Dendritic cell treated with granulocyte-macrophage colony-stimulating factor and Interleukin-4, amounts not matched to agents 40 ng/mL and 50 ng/mL, for 4 days (primary cell): ENCODE results near the gene RAMP3.

ENCODE experiments used
- H3K27ac Mint-ChIP-seq: one replicate; pipeline ENCODE4 v1.8.0; 2022; ENCODE audit warnings: mild to moderate bottlenecking, mixed read lengths
- H3K27me3 Mint-ChIP-seq: one replicate; pipeline ENCODE4 v1.8.0; 2022; ENCODE audit warnings: mild to moderate bottlenecking, mixed read lengths
- H3K36me3 Mint-ChIP-seq: one replicate; pipeline ENCODE4 v1.8.0; 2022; ENCODE audit warnings: low read depth, mixed read lengths
- H3K4me1 Mint-ChIP-seq: one replicate; pipeline ENCODE4 v1.8.0; 2022; ENCODE audit warnings: low read depth, mixed read lengths
- H3K4me3 Mint-ChIP-seq: one replicate; pipeline ENCODE4 v1.8.0; 2022; ENCODE audit warnings: mild to moderate bottlenecking, moderate library complexity, mixed read lengths
- H3K9me3 Mint-ChIP-seq: one replicate; pipeline ENCODE4 v1.8.0; 2022; ENCODE audit warnings: mixed read lengths
- intact Hi-C: fragments of 100-400 bp; cut with micrococcal nuclease; formaldehyde crosslinking; loops from one replicate; pipeline ENCODE4 v1.15.0; 2022

The RAMP3 gene

GRCh38 chr7:45171946-45172345 lies 14.4 kb downstream of the RAMP3 start:
- no peaks in the 10 kb centered on the region for H3K36me3 Mint-ChIP-seq
- peaks cover 3% of the 10 kb centered on the region for H3K27me3 Mint-ChIP-seq
- no peaks in the 10 kb centered on the region for H3K4me1 Mint-ChIP-seq
- H3K4me3 Mint-ChIP-seq, result no peak overlapping the region
- no peak overlapping the region for H3K27ac Mint-ChIP-seq
- intact Hi-C loops, result no loop called here
- no peaks in the 10 kb centered on the region for H3K9me3 Mint-ChIP-seq

- Mint-ChIP-seq H3K9me3 (no peaks in the 10 kb centered on the region), H3K27ac (no peak overlapping the region), H3K4me1 (no peaks in the 10 kb centered on the region), H3K4me3 (no peak overlapping the region), H3K27me3 (peaks cover 1% of the 10 kb centered on the region), H3K36me3 (no peaks in the 10 kb centered on the region)
- intact Hi-C loops, result no loop called here
Measured at GRCh38 chr7:45173596-45174327, 16.2 kb downstream of the RAMP3 start.

GRCh38 chr7:45174328-45174610 lies 16.7 kb downstream of the RAMP3 start:
- intact Hi-C loops, result no loop called here
- no peaks in the 10 kb centered on the region for H3K9me3 Mint-ChIP-seq
- no peaks in the 10 kb centered on the region for H3K4me1 Mint-ChIP-seq
- H3K27ac Mint-ChIP-seq, result no peak overlapping the region
- peaks cover 1% of the 10 kb centered on the region for H3K27me3 Mint-ChIP-seq
- no peak overlapping the region for H3K4me3 Mint-ChIP-seq
- H3K36me3 Mint-ChIP-seq, result no peaks in the 10 kb centered on the region

GRCh38 chr7:45174966-45175765 lies 17.6 kb downstream of the RAMP3 start:
- Mint-ChIP-seq H3K27ac (no peak overlapping the region), H3K27me3 (no peaks in the 10 kb centered on the region), H3K36me3 (no peaks in the 10 kb centered on the region), H3K4me1 (no peaks in the 10 kb centered on the region), H3K4me3 (no peak overlapping the region), H3K9me3 (no peaks in the 10 kb centered on the region)
- intact Hi-C loops, result no loop called here

- H3K27ac Mint-ChIP-seq, result no peak overlapping the region
- intact Hi-C loops, result no loop called here
- no peaks in the 10 kb centered on the region for H3K36me3 Mint-ChIP-seq
- H3K9me3 Mint-ChIP-seq, result no peaks in the 10 kb centered on the region
- H3K4me1 Mint-ChIP-seq, result no peaks in the 10 kb centered on the region
- no peaks in the 10 kb centered on the region for H3K27me3 Mint-ChIP-seq
- no peak overlapping the region for H3K4me3 Mint-ChIP-seq
Measured at GRCh38 chr7:45176091-45176490, 18.5 kb downstream of the RAMP3 start.

- intact Hi-C loops, result no loop called here
- Mint-ChIP-seq H3K36me3 (no peaks in the 10 kb centered on the region), H3K4me3 (no peak overlapping the region), H3K9me3 (no peaks in the 10 kb centered on the region), H3K27ac (no peak overlapping the region), H3K27me3 (no peaks in the 10 kb centered on the region), H3K4me1 (no peaks in the 10 kb centered on the region)
Measured at GRCh38 chr7:45176886-45177731, 19.5 kb downstream of the RAMP3 start.

GRCh38 chr7:45177801-45178200 lies 20.2 kb downstream of the RAMP3 start:
- intact Hi-C loops, result no loop called here
- Mint-ChIP-seq H3K27me3 (no peaks in the 10 kb centered on the region), H3K9me3 (no peaks in the 10 kb centered on the region), H3K36me3 (no peaks in the 10 kb centered on the region), H3K27ac (no peak overlapping the region), H3K4me3 (no peak overlapping the region), H3K4me1 (no peaks in the 10 kb centered on the region)

- H3K9me3 Mint-ChIP-seq, result no peaks in the 10 kb centered on the region
- H3K36me3 Mint-ChIP-seq, result no peaks in the 10 kb centered on the region
- H3K4me1 Mint-ChIP-seq, result no peaks in the 10 kb centered on the region
- intact Hi-C loops, result no loop called here
- H3K27me3 Mint-ChIP-seq, result no peaks in the 10 kb centered on the region
- H3K4me3 Mint-ChIP-seq, result no peak overlapping the region
- H3K27ac Mint-ChIP-seq, result no peak overlapping the region
Measured at GRCh38 chr7:45178241-45179225, 20.9 kb downstream of the RAMP3 start.

- H3K4me1 Mint-ChIP-seq, result no peaks in the 10 kb centered on the region
- no peaks in the 10 kb centered on the region for H3K36me3 Mint-ChIP-seq
- no peak overlapping the region for H3K27ac Mint-ChIP-seq
- intact Hi-C loops, result no loop called here
- no peak overlapping the region for H3K4me3 Mint-ChIP-seq
- no peaks in the 10 kb centered on the region for H3K27me3 Mint-ChIP-seq
- no peaks in the 10 kb centered on the region for H3K9me3 Mint-ChIP-seq
Measured at GRCh38 chr7:45179666-45180065, 22.1 kb downstream of the RAMP3 start.

- Mint-ChIP-seq H3K4me3 (no peak overlapping the region), H3K27me3 (no peaks in the 10 kb centered on the region), H3K4me1 (no peaks in the 10 kb centered on the region), H3K27ac (no peak overlapping the region), H3K36me3 (no peaks in the 10 kb centered on the region), H3K9me3 (no peaks in the 10 kb centered on the region)
- intact Hi-C loops, result no loop called here
Measured at GRCh38 chr7:45180084-45180986, 22.7 kb downstream of the RAMP3 start.

- intact Hi-C loops, result no loop called here
- peaks cover 6% of the 10 kb centered on the region for H3K4me1 Mint-ChIP-seq
- H3K4me3 Mint-ChIP-seq, result no peak overlapping the region
- H3K27me3 Mint-ChIP-seq, result no peaks in the 10 kb centered on the region
- H3K9me3 Mint-ChIP-seq, result no peaks in the 10 kb centered on the region
- no peaks in the 10 kb centered on the region for H3K36me3 Mint-ChIP-seq
- H3K27ac Mint-ChIP-seq, result no peak overlapping the region
Measured at GRCh38 chr7:45181286-45181960, 23.8 kb downstream of the RAMP3 start.
